ENCODE measurements around the gene KIAA1755.

- no peak for TF ChIP-seq CTCF (IDR thresholded peaks at IDR 0.05)
- TF ChIP-seq POLR2A (IDR thresholded peaks at IDR 0.05) = no peak
- no peak for TF ChIP-seq POLR2AphosphoS5 (IDR thresholded peaks at IDR 0.05)
- no peak for TF ChIP-seq EP300 (IDR thresholded peaks at IDR 0.05)
Observed at GRCh38 chr20:38199501-38200390, 60.8 kb downstream of the KIAA1755 start.
